Thyroid gland (tissue), 4 donors: Measurements from ENCODE around the gene MACROD1.

ENCODE experiments used
- POLR2A ChIP-seq, 2 donors: fragments of 450-650 bp; IDR thresholded peaks; one replicate each; pipeline ENCODE4 v1.6.1; 2017; ENCODE audit warnings: antibody characterized with exemption in 2 of 2, mild to moderate bottlenecking in 2 of 2, moderate library complexity in 1 of 2
- TF ChIP-seq, protein P1 (sequence below), 6 experiments: fragments of 200-600 bp in 3 of 6; fragments of 450-650 bp in 3 of 6; sonication (generic) in 3 of 6; IDR thresholded peaks; one replicate each; pipeline ENCODE4 v1.5.1; 2016 to 2019; ENCODE audit warnings: antibody characterized with exemption in 6 of 6, mild to moderate bottlenecking in 2 of 6, inconsistent platforms in 1 of 6, moderate library complexity in 1 of 6

DNA sequence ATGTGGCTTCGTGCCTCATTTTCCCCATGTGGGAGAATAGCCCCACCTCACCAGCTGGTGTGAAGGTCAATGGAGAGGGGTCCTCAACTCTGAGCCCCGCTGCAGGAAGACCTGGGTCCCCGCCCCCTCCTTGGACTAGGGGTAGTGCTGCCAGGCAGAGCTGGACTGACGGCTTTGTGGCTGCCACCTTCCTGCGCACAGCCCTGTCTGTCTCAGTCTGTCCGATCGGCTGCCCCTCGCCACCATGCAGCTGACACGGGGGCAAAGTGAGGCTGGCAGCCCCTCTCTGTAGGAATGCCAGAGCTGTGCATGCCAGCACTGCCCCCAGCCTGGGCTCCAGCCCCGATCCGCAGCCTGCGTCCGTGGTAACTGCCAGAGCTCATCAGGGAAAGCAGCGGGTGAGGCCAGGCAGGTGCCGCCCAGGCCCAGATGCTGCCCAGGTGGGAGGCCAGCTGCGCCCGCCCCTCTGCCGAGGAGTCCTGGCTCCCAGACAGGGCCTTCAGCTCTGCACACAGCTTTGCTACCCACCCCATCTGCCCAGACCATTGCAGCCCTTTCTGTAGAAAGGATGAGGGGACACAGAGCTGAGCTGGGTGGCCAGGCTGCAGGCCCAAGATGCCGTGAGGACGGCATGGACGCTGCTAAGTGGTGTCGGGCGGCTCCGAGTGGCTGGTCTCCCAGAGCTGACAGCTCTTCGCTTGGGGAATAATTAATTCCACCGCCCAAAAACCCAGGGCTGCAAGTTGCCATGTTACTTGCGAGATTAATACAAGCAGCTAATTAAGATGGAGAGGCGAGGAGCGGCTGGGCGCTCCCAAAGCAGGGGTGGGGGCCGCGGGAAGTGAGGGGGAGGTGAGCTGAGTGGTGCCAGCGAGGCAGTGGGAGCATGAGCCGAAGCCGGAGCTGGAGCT, 149.7 kb downstream of the MACROD1 start:
- TF ChIP-seq, protein P1, sequence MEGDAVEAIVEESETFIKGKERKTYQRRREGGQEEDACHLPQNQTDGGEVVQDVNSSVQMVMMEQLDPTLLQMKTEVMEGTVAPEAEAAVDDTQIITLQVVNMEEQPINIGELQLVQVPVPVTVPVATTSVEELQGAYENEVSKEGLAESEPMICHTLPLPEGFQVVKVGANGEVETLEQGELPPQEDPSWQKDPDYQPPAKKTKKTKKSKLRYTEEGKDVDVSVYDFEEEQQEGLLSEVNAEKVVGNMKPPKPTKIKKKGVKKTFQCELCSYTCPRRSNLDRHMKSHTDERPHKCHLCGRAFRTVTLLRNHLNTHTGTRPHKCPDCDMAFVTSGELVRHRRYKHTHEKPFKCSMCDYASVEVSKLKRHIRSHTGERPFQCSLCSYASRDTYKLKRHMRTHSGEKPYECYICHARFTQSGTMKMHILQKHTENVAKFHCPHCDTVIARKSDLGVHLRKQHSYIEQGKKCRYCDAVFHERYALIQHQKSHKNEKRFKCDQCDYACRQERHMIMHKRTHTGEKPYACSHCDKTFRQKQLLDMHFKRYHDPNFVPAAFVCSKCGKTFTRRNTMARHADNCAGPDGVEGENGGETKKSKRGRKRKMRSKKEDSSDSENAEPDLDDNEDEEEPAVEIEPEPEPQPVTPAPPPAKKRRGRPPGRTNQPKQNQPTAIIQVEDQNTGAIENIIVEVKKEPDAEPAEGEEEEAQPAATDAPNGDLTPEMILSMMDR (IDR thresholded peaks at IDR 0.05), result no peak
- TF ChIP-seq POLR2A (IDR thresholded peaks at IDR 0.05), result no peak
